Calu3 (cell line): ENCODE measurements around the gene PITPNM1. TPM values are rescaled to one million over a fixed set of nuclear protein-coding genes. Genes with fewer than 3 reads are reported as not detected.

ENCODE experiments used
- BruUV-seq: library from RNA; stranded (reverse); fragments of 400-500 nt; replicated peaks from 2 replicates; lab custom pipeline; 2021; lab: Mats Ljungman, UMichigan
- CTCF ChIA-PET: fragments of 300-600 bp; sonication (Branson Sonifier 250); formaldehyde crosslinking; loops from one replicate; lab custom pipeline; 2022; ENCODE audit warnings: antibody characterized with exemption; lab: Charles Lee
- DNase-seq: peaks from one replicate; pipeline ENCODE4 v3.0.0; 2022
- H3K27ac Mint-ChIP-seq: one replicate; pipeline ENCODE4 v1.8.0; 2022; ENCODE audit warnings: mixed read lengths; ENCODE audit not compliant: unreplicated experiment
- H3K27me3 Mint-ChIP-seq: one replicate; pipeline ENCODE4 v1.8.0; 2022; ENCODE audit warnings: mixed read lengths; ENCODE audit not compliant: unreplicated experiment
- H3K36me3 Mint-ChIP-seq: one replicate; pipeline ENCODE4 v1.8.0; 2022; ENCODE audit warnings: mild to moderate bottlenecking, moderate library complexity, mixed read lengths; ENCODE audit not compliant: insufficient read depth, unreplicated experiment
- H3K4me1 Mint-ChIP-seq: one replicate; pipeline ENCODE4 v1.8.0; 2022; ENCODE audit warnings: mild to moderate bottlenecking, low read depth, mixed read lengths; ENCODE audit not compliant: unreplicated experiment
- H3K4me3 Mint-ChIP-seq: one replicate; pipeline ENCODE4 v1.8.0; 2022; ENCODE audit warnings: mild to moderate bottlenecking, low read depth, moderate library complexity, mixed read lengths; ENCODE audit not compliant: unreplicated experiment
- H3K9me3 Mint-ChIP-seq: one replicate; pipeline ENCODE4 v1.8.0; 2022; ENCODE audit warnings: low read depth, mixed read lengths; ENCODE audit not compliant: unreplicated experiment
- intact Hi-C: fragments of 100-400 bp; cut with micrococcal nuclease; formaldehyde crosslinking; loops from one replicate; pipeline ENCODE4 v1.10.0; 2022; ENCODE audit not compliant: unreplicated experiment
- total RNA-seq: library from RNA; stranded (reverse); gene quantifications from 2 replicates; pipeline ENCODE4 v1.2.3, GENCODE V29; 2022
- TF ChIP-seq, protein P1 (sequence below): fragments of 200-600 bp; IDR thresholded peaks from one replicate; pipeline ENCODE4 v1.8.0; 2022; ENCODE audit warnings: antibody characterized with exemption; ENCODE audit not compliant: unreplicated experiment

Gene PITPNM1
- total RNA-seq, 1 experiment from 2014 or later, result 70.5 TPM

DNA sequence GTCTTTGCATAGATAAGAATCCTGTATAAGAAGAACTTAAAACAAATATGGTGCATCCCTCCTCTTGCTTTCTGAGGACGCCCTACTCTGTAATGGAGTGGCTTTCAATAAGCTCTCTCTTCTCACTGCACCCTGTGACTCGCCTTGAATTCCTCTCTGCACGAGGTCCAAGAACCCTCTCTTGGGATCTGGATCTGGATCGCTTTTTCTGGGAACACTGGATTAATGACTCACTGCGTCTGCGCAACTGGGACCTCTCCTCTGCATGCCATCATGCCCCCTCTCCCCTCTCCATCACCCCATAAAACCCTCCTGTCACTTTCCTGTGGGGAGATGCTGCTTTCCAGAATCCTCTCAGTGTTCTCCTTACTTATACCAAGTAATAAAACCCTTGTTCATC lies 33.1 kb upstream of the PITPNM1 start:
- peaks cover 4% of the 10 kb centered on the region for H3K36me3 Mint-ChIP-seq

DNA sequence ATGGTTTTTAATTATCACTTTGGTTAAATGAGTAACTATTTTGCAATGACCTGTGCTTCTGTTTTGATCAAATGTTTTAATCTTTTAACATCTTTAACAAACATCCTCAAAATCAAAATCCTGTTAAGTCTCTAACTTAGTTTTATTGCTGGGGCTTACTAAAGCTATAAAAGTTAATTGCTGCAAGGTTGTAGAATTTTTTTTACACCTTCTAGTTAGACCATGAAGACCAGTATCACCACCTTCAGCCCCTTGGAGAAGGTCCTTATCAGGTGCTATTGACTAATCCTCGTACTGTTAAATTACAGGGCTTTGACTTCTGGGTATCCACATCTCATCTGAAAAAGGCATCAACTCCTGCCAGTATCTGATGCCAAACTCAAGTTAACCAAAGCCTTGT lies 30.4 kb upstream of the PITPNM1 start:
- DNase-seq, result no peak
- intact Hi-C loops, result no loop called here
- Mint-ChIP-seq H3K9me3 (peaks cover 10% of the 10 kb centered on the region), H3K27ac (no peak overlapping the region), H3K36me3 (peaks cover 4% of the 10 kb centered on the region), H3K27me3 (no peaks in the 10 kb centered on the region), H3K4me1 (no peaks in the 10 kb centered on the region), H3K4me3 (no peak overlapping the region)
- BruUV-seq, result no TSS peak
- TF ChIP-seq, protein P1, sequence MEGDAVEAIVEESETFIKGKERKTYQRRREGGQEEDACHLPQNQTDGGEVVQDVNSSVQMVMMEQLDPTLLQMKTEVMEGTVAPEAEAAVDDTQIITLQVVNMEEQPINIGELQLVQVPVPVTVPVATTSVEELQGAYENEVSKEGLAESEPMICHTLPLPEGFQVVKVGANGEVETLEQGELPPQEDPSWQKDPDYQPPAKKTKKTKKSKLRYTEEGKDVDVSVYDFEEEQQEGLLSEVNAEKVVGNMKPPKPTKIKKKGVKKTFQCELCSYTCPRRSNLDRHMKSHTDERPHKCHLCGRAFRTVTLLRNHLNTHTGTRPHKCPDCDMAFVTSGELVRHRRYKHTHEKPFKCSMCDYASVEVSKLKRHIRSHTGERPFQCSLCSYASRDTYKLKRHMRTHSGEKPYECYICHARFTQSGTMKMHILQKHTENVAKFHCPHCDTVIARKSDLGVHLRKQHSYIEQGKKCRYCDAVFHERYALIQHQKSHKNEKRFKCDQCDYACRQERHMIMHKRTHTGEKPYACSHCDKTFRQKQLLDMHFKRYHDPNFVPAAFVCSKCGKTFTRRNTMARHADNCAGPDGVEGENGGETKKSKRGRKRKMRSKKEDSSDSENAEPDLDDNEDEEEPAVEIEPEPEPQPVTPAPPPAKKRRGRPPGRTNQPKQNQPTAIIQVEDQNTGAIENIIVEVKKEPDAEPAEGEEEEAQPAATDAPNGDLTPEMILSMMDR, result no peak
- CTCF ChIA-PET, result no interaction called here

More for the DNA sequence above, 33.1 kb upstream of the PITPNM1 start:
- Mint-ChIP-seq H3K27ac (no peak overlapping the region), H3K9me3 (peaks cover 8% of the 10 kb centered on the region), H3K27me3 (no peaks in the 10 kb centered on the region), H3K4me1 (no peaks in the 10 kb centered on the region), H3K4me3 (no peak overlapping the region)
- no peak for DNase-seq
- BruUV-seq, result no TSS peak
- TF ChIP-seq, protein P1, result no peak
- intact Hi-C loops, result no loop called here
- CTCF ChIA-PET, result no interaction called here

DNA sequence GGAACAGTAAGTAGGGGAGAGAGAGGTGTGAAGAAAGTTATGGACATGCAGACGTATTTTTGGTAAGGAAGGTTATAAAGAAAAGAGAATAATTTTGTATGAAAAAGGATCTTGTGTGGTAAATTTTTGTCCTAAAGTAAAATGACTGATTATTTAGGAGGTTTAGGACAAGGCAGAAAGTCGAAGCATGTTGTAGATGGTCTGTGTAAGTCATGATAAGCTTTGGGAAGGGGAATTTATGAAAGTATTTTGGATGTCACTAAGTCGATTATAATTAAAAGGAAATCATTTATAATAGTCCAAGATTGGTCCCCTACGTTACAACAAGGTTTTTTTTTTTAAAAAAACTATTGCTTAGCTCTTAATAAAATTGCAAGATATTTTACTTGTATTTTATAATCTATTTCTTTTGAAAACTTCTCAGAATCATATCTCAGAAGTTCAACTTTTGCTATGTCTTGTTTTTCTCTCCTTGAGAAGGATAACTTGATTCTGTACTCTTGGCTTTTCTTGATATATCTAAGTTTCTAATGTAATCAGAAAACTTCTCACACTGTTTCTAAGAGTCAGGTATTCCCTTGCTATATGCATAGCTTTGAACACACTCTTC lies 29.0 kb upstream of the PITPNM1 start:
- Mint-ChIP-seq H3K4me1 (no peaks in the 10 kb centered on the region), H3K36me3 (peaks cover 4% of the 10 kb centered on the region), H3K27ac (no peak overlapping the region), H3K27me3 (no peaks in the 10 kb centered on the region), H3K9me3 (peaks cover 10% of the 10 kb centered on the region), H3K4me3 (no peak overlapping the region)
- no TSS peak for BruUV-seq
- intact Hi-C loops, result no loop called here
- no peak for DNase-seq
- TF ChIP-seq, protein P1, result no peak
- CTCF ChIA-PET, result interaction anchor here (0.6 kb wide), 1 partner anchor 513 kb away, joined by 3 read pairs; no protein-coding TSS in a partner anchor

DNA sequence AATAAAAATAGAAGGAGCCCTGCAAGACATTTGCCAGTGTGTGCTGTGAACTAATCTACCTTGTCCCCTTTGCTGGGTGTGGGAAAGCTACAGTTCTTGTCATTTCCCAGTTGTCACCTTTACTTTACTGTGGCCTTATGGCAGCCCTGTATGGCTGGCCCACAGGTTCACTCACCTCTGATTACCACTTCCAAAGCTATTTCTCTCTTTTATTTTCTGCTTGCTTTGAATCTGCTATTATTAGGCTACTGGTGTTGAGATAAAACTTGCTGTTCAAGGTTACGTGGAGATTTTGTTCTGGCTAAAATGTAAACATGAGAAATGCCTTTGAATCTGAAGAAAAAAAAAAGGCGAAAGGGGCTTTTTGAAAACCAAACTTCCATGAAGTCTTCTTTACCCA lies 27.7 kb upstream of the PITPNM1 start:
- BruUV-seq, result no TSS peak
- no peaks in the 10 kb centered on the region for H3K4me1 Mint-ChIP-seq
- no peak overlapping the region for H3K27ac Mint-ChIP-seq
- no peak overlapping the region for H3K4me3 Mint-ChIP-seq
- H3K36me3 Mint-ChIP-seq, result peaks cover 4% of the 10 kb centered on the region
- DNase-seq, result no peak
- TF ChIP-seq, protein P1, result no peak
- H3K9me3 Mint-ChIP-seq, result peaks cover 13% of the 10 kb centered on the region
- intact Hi-C loops, result no loop called here
- H3K27me3 Mint-ChIP-seq, result peaks cover 3% of the 10 kb centered on the region
- CTCF ChIA-PET, result no interaction called here
